Mucosa of descending colon (tissue), 3 donors: ENCODE measurements around the gene PKNOX2. TPM values are rescaled to one million over a fixed set of nuclear protein-coding genes. Genes with fewer than 3 reads are reported as not detected.

Experiments used
- ATAC-seq: fragments of 200-7000 bp; cut with Tn5 transposase; one replicate; pipeline ENCODE4 v1.9.1; 2020; ENCODE audit warnings: mild to moderate bottlenecking, moderate library complexity
- DNase-seq, 3 donors: peaks; one replicate each; pipeline ENCODE4 v3.0.0-alpha.2; 2020
- H3K36me3 ChIP-seq: fragments of 200-600 bp; one replicate; pipeline ENCODE4 v1.8.0; 2021; ENCODE audit warnings: low read depth, mild to moderate bottlenecking
- H3K4me1 ChIP-seq: fragments of 200-600 bp; one replicate; pipeline ENCODE4 v1.8.0; 2021; ENCODE audit warnings: low read depth, mild to moderate bottlenecking
- H3K4me3 ChIP-seq: fragments of 200-600 bp; one replicate; pipeline ENCODE4 v1.8.0; 2021; ENCODE audit warnings: mild to moderate bottlenecking
- H3K9me3 ChIP-seq: fragments of 200-600 bp; one replicate; pipeline ENCODE4 v1.8.0; 2021; ENCODE audit warnings: mild to moderate bottlenecking
- intact Hi-C, 2 donors: fragments of 100-400 bp; cut with DNase I in 1 of 2; cut with micrococcal nuclease in 1 of 2; formaldehyde crosslinking; loops; one replicate each; pipeline versions ENCODE4 v1.11.0 to v1.11.1; 2022; cut with DNase I, micrococcal nuclease
- total RNA-seq, 3 donors: library from RNA; stranded (reverse); fragmentation: NEBNext Ultra II Directional in 2 of 3; extraction: Animal tissue kit (Norgen Biotek cat#: 25700) in 2 of 3; gene quantifications; one replicate each; pipeline versions ENCODE4 v1.2.1 to v1.2.4, GENCODE V29; 2021 to 2023
- TF ChIP-seq, protein P1 (sequence below): fragments of 200-600 bp; IDR thresholded peaks from one replicate; pipeline ENCODE4 v1.8.0; 2022; ENCODE audit warnings: antibody characterized with exemption, mild to moderate bottlenecking
- donor health status: DM: no; HTN: no; CAD: no; lungs with moderate emphysema.
- donor health status: DM: no; HTN: no; CAD: no.
- donor health status: DM: no; HTN: yes; CAD: no.

Gene PKNOX2
- total RNA-seq, 3 donors from 2014 or later: 1.5 to 4.0 (median 1.9) TPM

DNA sequence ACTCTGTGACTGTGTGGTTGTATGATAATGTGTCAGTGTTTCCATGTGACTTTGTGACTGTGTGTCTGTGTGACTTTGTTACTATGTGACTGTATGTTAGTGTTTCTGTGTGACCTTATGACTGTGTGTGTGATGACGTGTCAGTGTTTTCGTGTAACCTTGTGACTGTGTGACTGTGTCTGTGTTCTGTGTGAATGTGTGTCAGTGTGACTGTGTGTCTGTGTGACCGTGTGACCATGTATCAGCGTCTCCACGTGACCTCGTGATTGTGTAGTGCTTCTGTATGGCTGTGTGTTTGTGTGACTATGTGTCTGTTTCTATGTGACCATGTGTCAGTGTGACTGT, 9.5 kb upstream of the PKNOX2 start:
- no peaks in the 10 kb centered on the region for H3K4me1 ChIP-seq
- no peak for ATAC-seq
- DNase-seq: no peak
- no peaks in the 10 kb centered on the region for H3K9me3 ChIP-seq
- TF ChIP-seq, protein P1, sequence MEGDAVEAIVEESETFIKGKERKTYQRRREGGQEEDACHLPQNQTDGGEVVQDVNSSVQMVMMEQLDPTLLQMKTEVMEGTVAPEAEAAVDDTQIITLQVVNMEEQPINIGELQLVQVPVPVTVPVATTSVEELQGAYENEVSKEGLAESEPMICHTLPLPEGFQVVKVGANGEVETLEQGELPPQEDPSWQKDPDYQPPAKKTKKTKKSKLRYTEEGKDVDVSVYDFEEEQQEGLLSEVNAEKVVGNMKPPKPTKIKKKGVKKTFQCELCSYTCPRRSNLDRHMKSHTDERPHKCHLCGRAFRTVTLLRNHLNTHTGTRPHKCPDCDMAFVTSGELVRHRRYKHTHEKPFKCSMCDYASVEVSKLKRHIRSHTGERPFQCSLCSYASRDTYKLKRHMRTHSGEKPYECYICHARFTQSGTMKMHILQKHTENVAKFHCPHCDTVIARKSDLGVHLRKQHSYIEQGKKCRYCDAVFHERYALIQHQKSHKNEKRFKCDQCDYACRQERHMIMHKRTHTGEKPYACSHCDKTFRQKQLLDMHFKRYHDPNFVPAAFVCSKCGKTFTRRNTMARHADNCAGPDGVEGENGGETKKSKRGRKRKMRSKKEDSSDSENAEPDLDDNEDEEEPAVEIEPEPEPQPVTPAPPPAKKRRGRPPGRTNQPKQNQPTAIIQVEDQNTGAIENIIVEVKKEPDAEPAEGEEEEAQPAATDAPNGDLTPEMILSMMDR: no peak
- H3K4me3 ChIP-seq: no peak overlapping the region
- intact Hi-C loops: no loop called here
- no peaks in the 10 kb centered on the region for H3K36me3 ChIP-seq

DNA sequence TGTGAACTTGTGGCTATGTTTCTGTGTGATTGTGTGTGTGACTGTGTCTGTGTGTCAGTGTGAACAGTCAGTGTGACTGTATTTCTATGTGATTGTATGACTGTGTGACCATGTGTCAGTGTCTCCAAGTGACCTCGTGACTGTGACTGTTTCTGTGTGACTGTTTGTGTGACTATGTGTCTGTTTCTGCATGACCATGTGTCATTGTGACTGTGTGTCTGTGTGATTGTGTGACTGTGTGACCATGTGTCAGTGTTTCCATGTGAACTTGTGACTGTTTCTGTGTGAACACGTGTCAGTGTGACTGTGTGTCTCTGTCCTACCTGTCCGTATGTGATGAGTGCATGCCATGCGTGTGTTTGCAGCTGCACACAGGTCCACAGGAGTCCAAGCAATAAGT, 8.8 kb upstream of the PKNOX2 start:
- intact Hi-C loops: no loop called here
- TF ChIP-seq, protein P1: no peak
- Histone ChIP-seq H3K4me1 (no peaks in the 10 kb centered on the region), H3K9me3 (no peaks in the 10 kb centered on the region), H3K4me3 (no peak overlapping the region), H3K36me3 (no peaks in the 10 kb centered on the region)
- ATAC-seq: no peak
- no peak for DNase-seq

DNA sequence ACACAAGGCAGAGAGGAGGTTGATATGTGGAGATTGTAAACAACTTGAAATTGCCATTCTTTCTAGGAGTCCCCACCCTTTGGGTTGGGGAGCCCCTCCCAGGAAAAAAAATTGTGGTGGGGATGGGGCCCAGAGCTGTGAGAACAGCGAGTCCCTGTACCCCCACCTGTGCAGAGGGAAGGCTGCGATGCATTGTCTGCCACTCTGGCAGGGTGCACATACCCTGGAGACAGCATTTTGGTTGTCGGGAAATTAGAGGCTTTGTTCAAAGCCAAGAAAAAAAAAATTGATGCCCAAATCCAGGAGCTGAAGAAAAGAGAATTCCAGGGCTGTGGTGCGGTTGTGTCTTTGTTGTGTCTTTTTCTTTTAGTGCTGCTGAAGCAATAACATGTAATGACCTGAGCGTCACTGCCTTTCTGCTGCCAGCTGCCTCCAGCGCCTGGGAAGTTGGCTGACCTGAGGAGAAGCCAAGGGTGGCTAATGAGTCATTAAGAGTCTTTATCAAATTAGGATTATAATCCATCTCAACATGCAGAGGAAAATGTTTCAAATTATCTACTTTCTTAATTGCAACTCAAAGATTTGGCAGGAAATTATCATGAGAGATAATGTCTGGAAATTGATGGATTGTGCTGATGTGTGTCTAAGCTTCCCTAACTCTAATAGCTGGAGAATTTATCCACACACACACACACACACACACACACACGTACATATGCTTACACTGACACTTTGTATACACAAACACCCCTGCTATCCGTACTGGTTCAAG, 8.0 kb upstream of the PKNOX2 start:
- Histone ChIP-seq H3K36me3 (no peaks in the 10 kb centered on the region), H3K4me3 (no peak overlapping the region), H3K4me1 (no peaks in the 10 kb centered on the region), H3K9me3 (no peaks in the 10 kb centered on the region)
- TF ChIP-seq, protein P1: no peak
- no peak for ATAC-seq
- intact Hi-C loops: no loop called here
- no peak for DNase-seq

DNA sequence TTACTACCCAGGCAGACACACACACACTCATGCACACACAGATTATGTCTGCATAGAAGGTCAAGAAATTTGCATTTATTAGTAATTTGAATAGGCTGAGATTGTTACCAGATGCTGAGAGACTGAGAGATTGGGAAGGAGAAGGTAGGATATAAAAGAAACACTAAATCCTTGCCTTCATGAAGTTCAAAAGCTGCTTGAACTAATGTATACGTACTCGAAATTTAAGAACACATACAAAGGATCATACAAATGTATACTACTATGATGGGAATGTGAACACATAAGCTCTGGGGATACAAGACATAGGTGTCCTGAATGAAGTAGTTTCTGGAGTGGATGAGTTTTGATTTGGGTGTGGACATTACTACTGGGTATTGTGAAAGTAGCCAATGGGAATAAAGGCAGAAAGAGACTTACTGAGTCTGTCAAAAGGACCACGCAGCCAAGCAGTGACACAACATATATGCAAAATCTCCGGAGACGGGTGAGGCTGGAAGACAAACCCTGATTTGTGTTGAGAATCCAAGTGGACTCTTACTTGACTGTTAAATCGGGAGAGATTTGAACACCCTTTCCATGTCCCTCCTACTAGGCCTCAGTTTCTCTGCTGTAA, 7.3 kb upstream of the PKNOX2 start:
- no peaks in the 10 kb centered on the region for H3K36me3 ChIP-seq

DNA sequence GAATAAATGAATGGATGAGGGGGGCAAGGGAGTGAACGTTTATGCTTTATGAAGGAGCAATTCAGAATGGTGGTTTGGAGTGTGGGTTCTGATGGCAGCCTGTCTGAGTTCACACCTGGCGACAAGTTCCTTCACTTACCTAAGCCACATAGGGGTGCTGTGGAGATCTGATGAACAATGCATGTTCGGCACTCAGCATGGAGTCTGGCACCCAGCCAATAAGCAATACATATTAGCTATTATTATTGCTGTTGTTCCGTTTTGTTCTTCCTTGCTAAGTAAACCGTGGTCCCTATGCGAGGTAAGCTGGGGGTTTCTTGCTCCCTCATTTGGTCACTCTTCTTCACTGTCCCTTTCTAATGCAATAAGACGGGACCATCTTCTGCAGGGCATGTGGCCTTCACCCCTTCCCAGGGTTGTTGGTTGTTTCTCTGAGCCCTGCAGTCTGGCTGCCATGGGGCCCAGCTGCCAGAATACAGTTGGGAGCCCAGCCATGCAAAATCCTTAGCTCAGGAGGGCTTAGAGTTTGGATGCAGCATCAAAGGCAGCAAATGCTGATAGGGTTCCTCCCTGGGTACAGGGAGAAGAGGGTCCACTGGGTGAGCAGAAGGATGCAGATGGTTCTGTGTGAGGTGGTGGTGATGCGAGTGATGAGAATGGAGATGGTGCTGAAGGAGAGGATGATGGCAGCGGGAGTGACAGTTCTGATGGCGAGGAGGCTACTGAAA, 6.4 kb upstream of the PKNOX2 start:
- Histone ChIP-seq H3K9me3 (no peaks in the 10 kb centered on the region), H3K4me1 (no peaks in the 10 kb centered on the region), H3K36me3 (no peaks in the 10 kb centered on the region), H3K4me3 (no peak overlapping the region)
- ATAC-seq (no peak), DNase-seq (no peak)
- TF ChIP-seq, protein P1: no peak
- intact Hi-C loops: no loop called here

More for the DNA sequence above, 7.3 kb upstream of the PKNOX2 start:
- intact Hi-C loops: no loop called here
- no peaks in the 10 kb centered on the region for H3K9me3 ChIP-seq
- no peaks in the 10 kb centered on the region for H3K4me1 ChIP-seq
- ATAC-seq: no peak
- no peak for DNase-seq
- no peak overlapping the region for H3K4me3 ChIP-seq
- TF ChIP-seq, protein P1: no peak
